GM13976 (cell line): ENCODE measurements around the gene NUAK2.

Experiments
- DNase-seq: peaks from one replicate; pipeline ENCODE4 v3.0.0; 2012; ENCODE audit warnings: low spot score
- in situ Hi-C: fragments of 300-500 bp; cut with MboI; formaldehyde crosslinking; loops from one replicate; pipeline ENCODE4 v1.12.0; 2022; ENCODE audit warnings: low sequenced_read_pairs, mixed read lengths, inconsistent platforms; ENCODE audit not compliant: unreplicated experiment
- TF ChIP-seq, protein P1 (sequence below): IDR thresholded peaks from 2 replicates; pipeline ENCODE4 v1.5.1; 2012; ENCODE audit warnings: borderline replicate concordance, mild to moderate bottlenecking; ENCODE audit not compliant: insufficient read depth; ENCODE audit errors: extremely low read depth, missing control alignments, control extremely low read depth

NUAK2 gene

DNA sequence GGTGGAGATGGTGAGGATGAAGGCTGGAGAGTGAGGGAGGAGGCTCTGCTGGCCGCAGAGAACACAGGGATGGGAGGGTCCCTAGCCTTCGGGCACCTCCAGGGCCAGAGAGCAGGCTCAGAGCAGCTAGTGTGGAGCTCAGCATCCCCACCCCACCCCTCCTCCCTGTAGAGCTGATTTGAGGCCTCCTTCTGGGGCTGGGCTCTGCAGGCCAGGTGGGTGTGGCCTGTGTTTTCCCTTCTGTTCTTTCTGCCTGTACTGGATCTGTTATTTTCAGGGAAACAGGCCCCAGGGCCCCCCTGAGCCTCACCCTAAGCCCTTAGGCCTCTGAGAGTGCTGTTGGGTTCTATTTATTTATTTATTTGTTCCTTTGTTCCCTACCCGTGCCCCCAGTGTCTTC lies 49.0 kb downstream of the NUAK2 start:
- in situ Hi-C loops, result no loop called here
- TF ChIP-seq, protein P1, sequence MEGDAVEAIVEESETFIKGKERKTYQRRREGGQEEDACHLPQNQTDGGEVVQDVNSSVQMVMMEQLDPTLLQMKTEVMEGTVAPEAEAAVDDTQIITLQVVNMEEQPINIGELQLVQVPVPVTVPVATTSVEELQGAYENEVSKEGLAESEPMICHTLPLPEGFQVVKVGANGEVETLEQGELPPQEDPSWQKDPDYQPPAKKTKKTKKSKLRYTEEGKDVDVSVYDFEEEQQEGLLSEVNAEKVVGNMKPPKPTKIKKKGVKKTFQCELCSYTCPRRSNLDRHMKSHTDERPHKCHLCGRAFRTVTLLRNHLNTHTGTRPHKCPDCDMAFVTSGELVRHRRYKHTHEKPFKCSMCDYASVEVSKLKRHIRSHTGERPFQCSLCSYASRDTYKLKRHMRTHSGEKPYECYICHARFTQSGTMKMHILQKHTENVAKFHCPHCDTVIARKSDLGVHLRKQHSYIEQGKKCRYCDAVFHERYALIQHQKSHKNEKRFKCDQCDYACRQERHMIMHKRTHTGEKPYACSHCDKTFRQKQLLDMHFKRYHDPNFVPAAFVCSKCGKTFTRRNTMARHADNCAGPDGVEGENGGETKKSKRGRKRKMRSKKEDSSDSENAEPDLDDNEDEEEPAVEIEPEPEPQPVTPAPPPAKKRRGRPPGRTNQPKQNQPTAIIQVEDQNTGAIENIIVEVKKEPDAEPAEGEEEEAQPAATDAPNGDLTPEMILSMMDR, result no peak
- DNase-seq, result no peak

DNA sequence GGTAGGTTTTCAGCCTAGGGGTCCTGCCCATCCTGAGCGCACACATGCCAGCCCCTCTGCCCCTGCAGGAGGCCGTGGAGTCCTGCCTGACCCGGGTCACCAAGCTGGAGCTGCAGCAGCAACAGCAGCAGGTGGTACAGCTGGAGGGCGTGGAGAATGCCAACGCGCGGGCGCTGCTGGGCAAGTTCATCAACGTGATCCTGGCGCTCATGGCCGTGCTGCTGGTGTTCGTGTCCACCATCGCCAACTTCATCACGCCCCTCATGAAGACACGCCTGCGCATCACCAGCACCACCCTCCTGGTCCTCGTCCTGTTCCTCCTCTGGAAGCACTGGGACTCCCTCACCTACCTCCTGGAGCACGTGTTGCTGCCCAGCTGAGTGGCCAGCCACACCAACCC lies 49.8 kb downstream of the NUAK2 start:
- in situ Hi-C loops, result no loop called here
- DNase-seq, result no peak
- TF ChIP-seq, protein P1, result no peak

DNA sequence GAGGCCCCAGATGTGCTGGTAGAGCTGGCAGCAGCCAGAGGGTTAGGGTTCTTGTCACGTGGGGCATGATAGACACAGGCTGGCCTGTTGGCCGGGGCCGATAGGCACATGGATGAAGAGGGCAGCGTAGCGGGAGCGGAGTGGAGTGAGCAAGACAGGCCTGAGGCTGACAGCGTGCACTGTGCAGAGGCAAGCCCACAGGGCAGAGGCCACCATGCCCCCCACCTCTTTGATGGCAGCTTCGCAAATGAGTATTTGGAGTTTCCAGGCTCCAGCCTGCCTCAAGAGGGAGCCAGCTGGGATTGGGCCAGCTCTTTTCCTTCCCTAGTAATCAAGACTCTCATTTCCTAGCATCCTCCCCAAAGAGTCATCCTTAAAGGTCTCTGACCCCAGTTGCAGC lies 50.3 kb downstream of the NUAK2 start:
- TF ChIP-seq, protein P1, result no peak
- no peak for DNase-seq
- in situ Hi-C loops, result no loop called here

DNA sequence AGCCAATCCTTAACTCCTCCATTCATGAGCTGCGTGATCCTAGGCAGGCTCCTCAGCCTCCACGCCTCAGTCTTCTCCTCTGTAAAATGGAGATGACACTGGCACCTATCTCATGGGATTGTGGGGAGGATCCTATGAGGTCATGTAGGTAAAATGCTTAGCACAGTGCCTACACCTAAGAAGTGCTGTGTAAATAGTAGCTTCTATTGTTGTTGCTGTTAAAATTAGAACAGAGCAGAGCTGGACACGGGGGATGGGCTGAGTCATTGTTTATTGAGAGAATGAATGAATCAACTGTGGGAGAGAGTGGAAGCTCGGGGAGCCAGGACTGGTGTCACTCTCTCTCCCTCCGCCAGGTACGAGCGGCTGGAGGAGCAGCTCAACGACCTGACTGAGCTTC lies 50.8 kb downstream of the NUAK2 start:
- no peak for DNase-seq
- TF ChIP-seq, protein P1, result no peak
- in situ Hi-C loops, result no loop called here

DNA sequence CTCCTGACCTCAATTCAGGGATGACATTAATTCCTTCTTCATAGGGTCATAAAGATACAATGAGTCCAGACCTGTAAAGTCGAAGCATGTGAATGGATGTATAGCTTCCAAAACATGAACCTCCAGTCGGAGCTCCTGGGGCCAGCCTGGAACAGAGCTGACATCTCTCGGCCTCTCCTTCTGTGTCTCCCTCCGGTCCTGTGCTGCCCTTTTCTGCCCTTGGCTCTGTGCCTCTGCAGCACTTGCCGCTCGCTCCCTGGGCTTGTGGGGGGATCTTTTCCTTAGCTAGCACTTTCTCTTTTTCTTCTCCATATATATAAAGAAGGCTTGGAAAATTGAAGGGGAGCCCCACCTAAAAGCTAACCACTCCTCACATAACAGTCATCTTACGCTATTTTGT lies 51.3 kb downstream of the NUAK2 start:
- TF ChIP-seq, protein P1, result no peak
- in situ Hi-C loops, result no loop called here
- DNase-seq, result no peak

DNA sequence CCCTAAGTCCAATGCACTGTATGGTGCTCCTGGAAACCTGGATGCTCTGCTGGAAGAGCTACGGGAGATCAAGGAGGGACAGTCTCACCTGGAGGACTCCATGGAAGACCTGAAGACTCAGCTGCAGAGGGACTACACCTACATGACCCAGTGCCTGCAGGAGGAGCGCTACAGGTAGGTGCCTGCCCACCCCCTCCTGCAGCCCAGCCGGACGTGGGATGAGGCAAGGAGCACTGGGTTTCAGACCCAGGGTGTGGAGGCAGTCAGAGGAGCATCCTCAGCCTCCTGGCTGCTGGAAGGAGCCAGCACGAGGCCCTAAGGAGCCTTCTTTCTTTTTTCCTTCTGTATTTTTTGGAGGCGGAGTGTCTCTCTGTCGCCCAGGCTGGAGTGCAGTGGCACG lies 51.8 kb downstream of the NUAK2 start:
- DNase-seq, result no peak
- TF ChIP-seq, protein P1, result no peak
- in situ Hi-C loops, result no loop called here
